ENCODE measurements around the gene MUC20. TPM values are rescaled to one million over a fixed set of nuclear protein-coding genes. Genes with fewer than 3 reads are reported as not detected.

Gene MUC20
- total RNA-seq, 1 experiment from 2014 or later: not detected

- no peak for DNase-seq
- H3K4me3 ChIP-seq: no peak overlapping the region
- no peaks in the 10 kb centered on the region for H3K9me3 ChIP-seq
- no peaks in the 10 kb centered on the region for H3K36me3 ChIP-seq
- peaks cover 2% of the 10 kb centered on the region; the same call in 1 of the 2 replicates for H3K27me3 ChIP-seq
Observed at GRCh38 chr3:195755391-195755790, 34.6 kb downstream of the MUC20 start.

DNA sequence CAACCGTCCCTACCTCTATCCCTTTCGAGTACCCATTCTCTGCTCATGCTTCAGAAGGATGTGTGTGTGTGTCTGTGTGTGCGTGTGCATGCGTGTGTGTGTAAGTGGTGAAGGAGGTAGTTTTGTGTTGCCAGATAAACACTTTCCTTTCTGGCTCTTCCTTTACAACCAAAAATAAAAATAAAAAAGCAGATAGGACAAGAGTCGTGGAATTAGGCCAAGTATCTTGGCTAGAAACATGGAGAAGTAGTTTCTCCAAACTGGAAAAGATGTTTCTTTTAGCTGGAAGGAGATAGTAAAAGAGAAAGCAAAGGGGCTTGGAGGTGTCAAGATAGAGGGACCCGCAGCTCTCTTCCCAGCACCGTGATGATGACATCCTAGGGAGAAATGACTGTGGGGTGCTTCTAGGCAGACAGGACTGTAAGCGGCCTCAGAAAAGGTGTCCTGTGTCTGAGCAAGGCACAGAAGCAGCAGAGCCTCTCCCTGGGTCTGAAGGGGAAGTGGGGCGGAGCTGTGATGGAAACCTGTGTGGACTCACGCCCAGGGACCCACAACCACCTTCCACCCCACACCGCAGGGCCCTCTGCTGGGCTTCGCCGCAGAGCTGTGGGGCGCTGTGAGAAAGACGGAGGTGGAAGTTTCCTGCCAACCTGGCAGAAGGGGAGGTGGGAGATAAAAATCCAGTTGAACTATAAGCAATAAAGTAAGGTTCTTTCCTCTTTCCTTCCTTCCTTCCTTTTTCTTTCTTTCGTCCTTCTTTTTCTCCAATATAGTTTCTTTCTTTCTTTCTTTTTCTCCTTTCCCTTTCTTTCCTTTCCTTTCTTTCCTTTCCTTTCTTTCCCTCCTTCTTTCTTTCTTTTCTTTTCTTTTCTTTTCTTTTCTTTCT lies 35.3 kb downstream of the MUC20 start:
- Histone ChIP-seq H3K27me3 (peaks cover 2% of the 10 kb centered on the region; the same call in 1 of the 2 replicates), H3K9me3 (no peaks in the 10 kb centered on the region), H3K4me3 (no peak overlapping the region), H3K36me3 (no peaks in the 10 kb centered on the region)
- DNase-seq: no peak

DNA sequence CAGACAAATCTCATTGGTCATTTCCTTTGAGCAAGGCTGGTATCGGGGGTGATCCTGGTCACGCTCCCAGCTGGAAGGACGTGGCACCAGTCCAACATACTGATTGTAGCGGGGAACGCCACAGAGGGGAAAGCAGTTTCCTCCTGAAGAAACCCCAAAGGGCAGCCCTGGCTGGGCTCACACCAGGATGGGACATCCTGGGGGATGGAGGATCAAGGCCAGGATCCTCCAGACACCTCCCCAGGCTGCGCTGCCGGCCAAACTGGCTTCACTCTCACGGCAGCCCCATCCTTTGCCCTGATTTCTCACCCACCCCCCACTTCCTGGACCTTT lies 36.6 kb downstream of the MUC20 start:
- Histone ChIP-seq H3K27me3 (peaks cover 2% of the 10 kb centered on the region; the same call in 1 of the 2 replicates), H3K4me3 (no peak overlapping the region), H3K36me3 (no peaks in the 10 kb centered on the region), H3K9me3 (no peaks in the 10 kb centered on the region)
- no peak for DNase-seq

- DNase-seq: no peak
Observed at GRCh38 chr3:195757827-195758226, 37.0 kb downstream of the MUC20 start.

DNA sequence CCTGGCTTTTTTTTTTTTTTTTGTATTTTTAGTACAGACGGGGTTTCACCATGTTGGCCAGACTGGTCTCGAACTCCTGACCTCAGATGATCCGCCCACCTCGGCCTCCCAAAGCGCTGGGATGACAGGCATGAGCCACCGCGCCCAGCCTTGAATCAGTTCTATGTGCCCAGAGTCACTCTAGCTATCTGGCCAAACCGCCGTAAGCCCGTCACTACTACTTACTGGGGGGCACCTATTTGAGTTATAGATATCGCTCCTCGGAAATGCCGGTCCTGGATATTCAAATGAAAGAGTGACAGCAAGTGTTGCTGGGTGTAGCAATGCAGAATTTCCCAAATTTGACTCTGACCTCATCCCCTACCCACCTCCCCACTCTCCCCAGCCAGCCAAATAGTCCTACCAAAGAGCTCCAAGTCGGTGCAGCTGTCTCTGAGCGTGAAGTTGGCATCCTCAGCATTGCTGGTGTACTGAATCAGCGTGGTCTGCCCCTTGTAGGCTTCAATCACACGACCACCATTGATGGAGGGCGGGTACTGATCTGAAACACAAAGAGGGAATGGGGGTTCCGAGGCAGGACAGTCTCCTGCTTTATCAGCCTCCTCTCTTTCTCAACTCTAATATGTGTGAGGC lies 38.1 kb downstream of the MUC20 start:
- Histone ChIP-seq H3K36me3 (no peaks in the 10 kb centered on the region), H3K27me3 (peaks cover 2% of the 10 kb centered on the region; the same call in 1 of the 2 replicates), H3K4me3 (no peak overlapping the region), H3K9me3 (no peaks in the 10 kb centered on the region)
- no peak for DNase-seq

More at GRCh38 chr3:195757827-195758226, 37.0 kb downstream of the MUC20 start:
- Histone ChIP-seq H3K4me3 (no peak overlapping the region), H3K9me3 (no peaks in the 10 kb centered on the region), H3K27me3 (peaks cover 2% of the 10 kb centered on the region; the same call in 1 of the 2 replicates), H3K36me3 (no peaks in the 10 kb centered on the region)

GRCh38 chr3:195760345-195761122 lies 39.8 kb downstream of the MUC20 start:
- no peak for DNase-seq
- no peaks in the 10 kb centered on the region for H3K9me3 ChIP-seq
- no peaks in the 10 kb centered on the region for H3K36me3 ChIP-seq
- H3K4me3 ChIP-seq: no peak overlapping the region
- peaks cover 2% of the 10 kb centered on the region; the same call in 1 of the 2 replicates for H3K27me3 ChIP-seq

DNA sequence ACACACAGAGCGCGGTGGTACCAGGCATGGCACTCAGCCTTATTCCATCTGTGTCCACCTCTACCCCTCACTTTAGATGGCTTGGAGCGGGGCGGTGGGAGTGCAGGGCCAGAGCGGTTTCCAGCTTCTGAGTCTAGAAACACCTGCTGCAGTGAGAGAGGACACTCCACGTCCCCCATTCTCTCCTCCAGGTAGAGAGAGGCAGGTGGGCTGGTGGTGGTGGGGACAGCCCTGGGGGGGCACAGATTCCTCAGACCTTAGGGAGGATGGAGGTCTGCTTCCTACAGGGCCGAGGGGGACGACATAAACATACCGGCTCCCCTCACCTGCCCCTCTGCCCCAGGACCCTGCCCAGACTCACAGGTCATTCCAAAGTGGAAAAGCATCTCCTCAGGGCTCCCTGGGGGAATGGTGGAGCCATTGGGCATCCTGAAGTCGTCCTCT lies 40.4 kb downstream of the MUC20 start:
- no peak for DNase-seq
- H3K4me3 ChIP-seq: no peak overlapping the region
- H3K27me3 ChIP-seq: peaks cover 2% of the 10 kb centered on the region; the same call in 1 of the 2 replicates
- H3K9me3 ChIP-seq: no peaks in the 10 kb centered on the region
- H3K36me3 ChIP-seq: no peaks in the 10 kb centered on the region

DNA sequence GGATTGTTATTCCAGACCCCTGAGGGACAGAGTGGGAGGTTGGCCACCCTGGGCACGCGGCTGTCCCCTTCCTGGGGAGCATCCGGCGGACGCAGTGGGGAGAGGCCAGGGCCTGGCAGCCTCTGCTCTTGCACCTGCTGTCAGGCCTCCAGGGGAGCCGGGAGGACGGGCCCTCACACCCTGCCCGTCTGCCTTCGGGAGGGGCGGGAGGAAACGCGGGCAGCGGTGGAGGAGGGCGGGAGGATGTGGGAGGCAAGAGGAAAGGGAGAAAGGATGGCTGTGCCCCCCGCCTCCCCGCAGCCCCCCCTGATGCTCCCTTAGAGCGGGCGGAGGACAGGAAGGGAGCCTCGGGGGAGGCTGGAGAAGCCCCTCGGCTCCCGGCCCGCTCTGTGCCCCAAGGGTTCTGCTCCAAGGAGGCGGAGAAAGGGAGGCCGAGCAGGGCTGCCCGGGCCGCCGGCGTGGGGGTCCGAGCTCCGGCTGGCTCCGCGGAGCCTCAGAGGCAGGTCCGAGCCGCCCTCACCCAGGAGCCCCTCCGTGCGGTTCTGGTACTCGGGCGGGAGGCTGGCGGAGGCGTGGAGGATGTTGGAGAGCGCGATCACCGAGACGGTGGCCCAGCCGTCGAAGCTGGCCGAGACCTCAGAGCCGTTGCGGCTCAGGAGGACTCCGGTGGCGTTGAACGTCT lies 40.9 kb downstream of the MUC20 start:
- no peak for DNase-seq
- Histone ChIP-seq H3K4me3 (no peak overlapping the region), H3K9me3 (no peaks in the 10 kb centered on the region), H3K36me3 (no peaks in the 10 kb centered on the region), H3K27me3 (no peaks in the 10 kb centered on the region; the same call in 1 of the 2 replicates)

DNA sequence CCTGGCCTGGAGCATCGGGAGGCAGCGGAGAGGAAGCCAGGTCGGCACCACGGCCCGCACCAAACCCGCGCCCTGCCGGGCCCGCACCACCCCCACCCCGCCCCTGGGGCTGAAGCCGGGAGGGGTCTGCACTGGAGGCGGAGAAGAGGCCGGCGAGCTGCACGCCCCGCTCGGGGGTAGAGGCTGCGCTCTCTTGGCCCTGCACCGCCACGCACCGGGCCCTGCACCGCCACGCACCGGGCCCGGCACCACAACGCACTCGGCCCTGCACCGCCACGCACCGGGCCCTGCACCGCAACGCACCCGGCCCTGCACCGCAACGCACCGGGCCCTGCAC lies 41.4 kb downstream of the MUC20 start:
- Histone ChIP-seq H3K4me3 (no peak overlapping the region), H3K27me3 (no peaks in the 10 kb centered on the region; the same call in 1 of the 2 replicates), H3K36me3 (no peaks in the 10 kb centered on the region), H3K9me3 (no peaks in the 10 kb centered on the region)
- no peak for DNase-seq

DNA sequence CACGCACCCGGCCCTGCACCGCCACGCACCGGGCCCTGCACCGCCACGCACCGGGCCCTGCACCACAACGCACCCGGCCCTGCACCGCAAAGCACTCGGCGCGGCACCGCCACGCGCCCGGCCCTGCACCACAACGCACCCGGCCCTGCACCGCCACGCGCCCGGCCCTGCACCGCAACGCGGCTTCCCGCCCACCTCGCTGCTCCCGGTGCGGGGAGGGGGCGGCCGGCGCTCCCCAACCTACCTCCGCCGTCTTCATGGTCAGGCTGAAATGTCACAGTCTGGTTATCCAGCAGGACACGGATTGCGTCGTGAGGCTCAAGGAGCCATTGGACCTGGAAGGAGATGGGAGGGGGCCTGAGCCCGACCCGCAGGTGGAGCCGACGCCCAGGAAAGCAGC lies 41.8 kb downstream of the MUC20 start:
- DNase-seq: no peak
- H3K27me3 ChIP-seq: no peaks in the 10 kb centered on the region; the same call in 1 of the 2 replicates
- H3K4me3 ChIP-seq: no peak overlapping the region
- H3K9me3 ChIP-seq: no peaks in the 10 kb centered on the region
- H3K36me3 ChIP-seq: no peaks in the 10 kb centered on the region

DNA sequence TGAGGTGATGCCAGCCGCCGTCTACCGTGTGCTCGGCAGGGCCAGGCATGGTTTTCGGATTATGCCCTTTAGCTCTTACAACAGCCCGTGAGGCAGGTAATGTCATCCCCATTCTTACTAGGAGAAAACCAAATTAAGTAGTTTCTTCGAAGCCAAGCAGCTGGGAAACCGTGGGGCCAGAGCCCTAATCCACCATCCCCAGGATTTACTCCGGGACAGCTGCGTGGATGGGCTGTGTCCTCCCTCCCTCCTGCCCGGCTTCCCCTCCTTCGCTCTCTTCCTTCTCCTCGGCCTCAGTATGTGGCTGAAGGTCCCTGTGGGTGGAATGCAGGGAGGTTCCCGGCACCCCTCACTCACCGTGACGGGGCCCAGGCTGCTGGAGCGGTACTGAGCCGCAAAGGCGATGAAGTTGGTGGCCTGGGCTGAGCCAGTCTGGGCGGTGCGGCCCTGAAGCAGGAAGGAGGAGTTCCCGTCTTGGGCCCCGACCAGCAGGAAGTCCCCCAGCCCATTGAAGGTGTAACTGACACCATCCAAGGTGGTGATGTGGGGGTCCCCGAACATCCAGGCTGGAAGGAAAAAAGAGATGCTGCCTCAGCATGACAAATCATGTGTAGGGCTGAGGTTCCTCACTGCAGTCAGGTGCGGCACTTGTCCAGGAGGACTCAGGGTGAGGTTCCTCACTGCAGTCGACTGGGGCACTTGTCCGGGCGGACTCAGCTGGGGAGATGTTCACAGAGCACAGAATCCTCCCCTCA lies 42.5 kb downstream of the MUC20 start:
- DNase-seq: no peak
- H3K4me3 ChIP-seq: no peak overlapping the region
- no peaks in the 10 kb centered on the region for H3K9me3 ChIP-seq
- H3K36me3 ChIP-seq: no peaks in the 10 kb centered on the region
- no peaks in the 10 kb centered on the region; the same call in 1 of the 2 replicates for H3K27me3 ChIP-seq

DNA sequence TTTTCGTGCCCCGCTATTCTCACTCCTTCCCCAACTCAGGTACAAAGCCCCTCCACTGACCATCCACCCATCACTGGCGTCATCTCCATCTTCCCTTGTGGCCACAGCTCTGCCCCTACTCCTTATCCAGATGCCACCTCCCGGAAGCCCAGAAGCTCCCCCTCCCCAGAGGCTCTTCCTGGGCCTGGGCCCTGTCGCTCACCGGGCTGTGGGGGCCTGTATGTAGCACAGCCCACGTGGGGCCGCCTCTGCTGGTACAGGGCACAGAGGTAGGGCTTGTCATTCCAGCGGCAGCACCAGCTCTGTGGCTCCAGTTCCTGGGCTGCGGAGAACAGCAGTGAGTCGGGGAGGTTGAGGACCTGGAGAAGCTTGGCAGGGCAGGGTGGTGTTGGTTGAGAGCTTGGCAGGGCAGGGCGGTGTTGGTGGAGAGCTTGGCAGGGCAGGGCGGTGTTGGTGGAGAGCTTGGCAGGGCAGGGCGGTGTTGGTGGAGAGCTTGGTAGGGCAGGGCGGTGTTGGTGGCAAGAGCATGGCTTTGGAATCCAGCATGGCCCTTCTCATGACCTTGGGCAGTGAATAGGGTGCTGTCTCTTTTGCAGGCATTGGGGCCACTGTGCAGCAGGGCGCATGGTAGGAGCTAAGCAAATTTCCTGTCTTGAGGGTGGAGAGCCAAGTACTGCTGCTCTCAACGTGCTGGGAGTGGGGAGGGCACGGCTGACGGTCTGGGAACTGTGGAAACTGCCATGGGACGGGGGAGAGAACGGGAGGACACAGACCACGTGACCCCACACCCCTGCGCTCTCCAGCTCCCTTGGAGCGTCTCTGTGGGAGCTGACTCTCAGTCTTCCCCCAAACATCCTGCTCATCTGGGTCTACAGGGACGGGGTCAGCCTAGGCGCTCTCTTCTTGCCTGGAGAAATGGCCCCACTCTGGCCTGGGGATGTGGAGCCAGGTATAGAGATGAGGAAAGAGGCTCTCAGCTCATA lies 43.4 kb downstream of the MUC20 start:
- no peak for DNase-seq
- H3K4me3 ChIP-seq: no peak overlapping the region
- no peaks in the 10 kb centered on the region for H3K9me3 ChIP-seq
- no peaks in the 10 kb centered on the region for H3K36me3 ChIP-seq
- H3K27me3 ChIP-seq: no peaks in the 10 kb centered on the region; the same call in 1 of the 2 replicates

GRCh38 chr3:195764961-195765706 lies 44.4 kb downstream of the MUC20 start:
- Histone ChIP-seq H3K27me3 (no peaks in the 10 kb centered on the region), H3K4me3 (no peak overlapping the region), H3K36me3 (no peaks in the 10 kb centered on the region), H3K9me3 (no peaks in the 10 kb centered on the region)
- DNase-seq: no peak

- no peak for DNase-seq
- Histone ChIP-seq H3K36me3 (no peaks in the 10 kb centered on the region), H3K4me3 (no peak overlapping the region), H3K9me3 (no peaks in the 10 kb centered on the region), H3K27me3 (no peaks in the 10 kb centered on the region)
Observed at GRCh38 chr3:195766671-195767070, 45.9 kb downstream of the MUC20 start.
